ENCODE results near the gene FAM204A.

DNA sequence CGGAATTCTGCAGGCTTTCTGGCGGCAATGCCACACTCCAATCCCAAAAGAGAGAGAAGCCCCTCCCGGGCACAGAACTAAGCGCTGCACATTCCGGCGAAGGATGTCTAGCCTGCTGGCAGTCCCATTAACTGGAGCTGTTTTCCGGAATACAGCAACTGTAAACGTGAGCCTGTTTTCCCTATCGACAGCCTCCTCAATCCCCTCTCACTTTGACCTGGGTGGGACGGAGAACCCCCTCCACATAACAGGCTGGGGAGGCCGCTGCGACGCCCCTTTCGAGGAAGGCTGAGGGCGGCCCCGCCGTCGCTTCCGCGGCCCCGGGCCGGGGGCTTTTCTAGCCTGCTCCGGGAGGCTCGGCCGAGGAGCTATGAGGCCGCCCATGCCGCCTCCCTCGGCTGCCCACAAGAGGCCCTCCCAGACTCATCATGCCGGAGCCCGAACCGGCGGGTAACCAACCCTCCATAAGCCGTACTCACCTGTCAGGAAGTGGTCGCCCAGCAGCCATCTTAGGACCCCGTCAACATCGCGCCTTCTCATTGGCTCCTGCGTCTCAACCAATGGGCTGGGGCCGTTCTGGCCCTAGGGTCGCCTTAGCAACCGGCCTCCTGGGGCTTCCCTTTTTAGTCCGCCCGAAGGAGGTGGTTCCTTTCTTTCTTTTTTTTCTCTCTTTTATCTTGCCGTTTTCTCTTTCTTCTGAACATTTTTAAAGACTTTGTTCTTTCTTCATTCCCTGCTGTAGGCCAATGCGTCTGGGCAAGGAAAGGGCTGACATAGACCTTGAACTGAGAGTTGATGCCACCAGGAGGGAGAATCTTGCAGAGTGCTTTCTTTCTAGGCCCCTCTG, at the start of gene FAM204A:
- TF ChIP-seq, protein P1, sequence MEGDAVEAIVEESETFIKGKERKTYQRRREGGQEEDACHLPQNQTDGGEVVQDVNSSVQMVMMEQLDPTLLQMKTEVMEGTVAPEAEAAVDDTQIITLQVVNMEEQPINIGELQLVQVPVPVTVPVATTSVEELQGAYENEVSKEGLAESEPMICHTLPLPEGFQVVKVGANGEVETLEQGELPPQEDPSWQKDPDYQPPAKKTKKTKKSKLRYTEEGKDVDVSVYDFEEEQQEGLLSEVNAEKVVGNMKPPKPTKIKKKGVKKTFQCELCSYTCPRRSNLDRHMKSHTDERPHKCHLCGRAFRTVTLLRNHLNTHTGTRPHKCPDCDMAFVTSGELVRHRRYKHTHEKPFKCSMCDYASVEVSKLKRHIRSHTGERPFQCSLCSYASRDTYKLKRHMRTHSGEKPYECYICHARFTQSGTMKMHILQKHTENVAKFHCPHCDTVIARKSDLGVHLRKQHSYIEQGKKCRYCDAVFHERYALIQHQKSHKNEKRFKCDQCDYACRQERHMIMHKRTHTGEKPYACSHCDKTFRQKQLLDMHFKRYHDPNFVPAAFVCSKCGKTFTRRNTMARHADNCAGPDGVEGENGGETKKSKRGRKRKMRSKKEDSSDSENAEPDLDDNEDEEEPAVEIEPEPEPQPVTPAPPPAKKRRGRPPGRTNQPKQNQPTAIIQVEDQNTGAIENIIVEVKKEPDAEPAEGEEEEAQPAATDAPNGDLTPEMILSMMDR (IDR thresholded peaks at IDR 0.05; ENCODE audit: poor library complexity): no peak
- TF ChIP-seq EZH2 (IDR thresholded peaks at IDR 0.05; ENCODE audit: borderline replicate concordance): no peak

Data from hepatocyte (in vitro differentiated cells).